ENCODE data around the gene LRRC74B.
"Not testable (repeated sequence)": the region's sequence is repeated elsewhere in the genome, so short reads cannot be mapped to it uniquely, and the experiment has no call there.

Gene LRRC74B

DNA sequence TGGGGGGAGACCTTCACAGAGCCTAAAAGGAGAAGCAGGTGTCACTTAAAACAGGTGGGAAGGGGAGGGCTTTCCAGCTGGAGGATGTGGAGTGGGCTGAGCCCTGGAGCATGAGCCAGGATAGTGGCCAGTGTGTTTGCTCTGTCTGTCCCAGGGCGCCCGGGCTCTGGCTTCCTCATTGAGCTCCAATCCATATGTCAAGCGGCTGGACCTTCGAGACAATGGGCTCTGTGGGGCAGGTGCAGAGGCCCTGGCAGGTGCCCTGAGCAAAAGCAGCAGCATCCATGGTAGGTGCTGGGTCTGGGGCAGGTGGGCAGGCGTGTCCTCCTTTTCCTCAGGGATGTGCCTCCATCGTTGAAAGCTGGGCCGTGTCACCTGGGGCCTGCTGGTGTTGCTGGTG is 2.0 kb downstream of the LRRC74B start:
- Histone ChIP-seq H3K4me2 (no peak overlapping the region), H3K4me3 (no peak overlapping the region), H3K9me3 (replicated peaks in 1 of 11) (no peaks in the 10 kb centered on the region), H3K4me1 (peaks cover 32 to 55% (median 42%) of the 10 kb centered on the region in 10 experiments), H3K36me3 (no peaks in the 10 kb centered on the region), H4K20me1 (peaks cover 0 to 7% (median 0%) of the 10 kb centered on the region in 11 experiments; a peak in 3 of 22 replicates), H3K27ac (no peak overlapping the region), H3K9ac (no peak overlapping the region), H3K27me3 (no peaks in the 10 kb centered on the region)
- TF ChIP-seq Cebpa-rat (IDR thresholded peaks at IDR 0.05), result no peak

DNA sequence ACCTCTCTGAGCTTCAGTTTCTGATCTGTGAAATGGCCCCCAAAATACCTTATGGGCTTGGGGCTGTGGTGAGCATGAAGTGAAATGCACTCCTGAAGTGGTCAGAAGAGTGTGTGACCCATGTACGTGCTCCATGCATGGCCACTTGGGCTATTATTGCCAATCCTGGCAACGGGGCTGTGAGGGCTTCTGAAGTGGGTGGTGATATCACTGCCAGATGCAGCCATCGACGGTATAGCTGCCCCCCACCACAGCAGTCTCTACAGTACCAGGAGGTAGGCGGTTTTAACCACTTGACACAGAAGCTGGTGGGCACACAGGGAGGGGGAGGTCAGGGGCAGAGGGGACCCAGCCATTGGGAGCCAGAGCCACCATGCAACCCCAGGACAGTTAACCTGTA is 2.7 kb downstream of the LRRC74B start:
- H3K9me3 ChIP-seq (replicated peaks in 1 of 11); H4K20me1 ChIP-seq; H3K27ac ChIP-seq; H3K4me2 ChIP-seq; H3K27me3 ChIP-seq; H3K9ac ChIP-seq; H3K36me3 ChIP-seq; H3K4me3 ChIP-seq: not testable (repeated sequence)
- peaks cover 26 to 55% (median 41%) of the 10 kb centered on the region in 10 experiments for H3K4me1 ChIP-seq

DNA sequence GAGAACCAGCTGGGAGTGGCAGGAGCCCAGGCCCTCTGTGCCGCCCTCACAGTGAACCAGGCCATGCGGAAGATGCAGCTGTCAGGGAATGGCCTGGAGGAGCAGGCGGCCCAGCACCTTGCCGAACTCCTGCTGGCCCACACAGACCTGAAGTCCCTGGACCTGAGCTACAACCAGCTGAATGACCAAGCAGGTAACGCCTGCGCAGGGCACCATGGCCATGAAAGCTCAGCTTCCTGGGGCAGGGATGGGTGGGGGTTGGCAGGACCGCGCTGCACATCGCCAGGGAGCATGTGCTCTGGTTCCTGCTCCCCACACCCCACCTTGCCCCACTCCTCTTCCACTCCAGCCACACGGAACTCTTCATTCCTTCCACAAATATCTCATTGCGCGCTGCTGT is 3.2 kb downstream of the LRRC74B start:
- peaks cover 20 to 54% (median 40%) of the 10 kb centered on the region in 10 experiments for H3K4me1 ChIP-seq
- not testable (repeated sequence) for H3K36me3 ChIP-seq; H3K9me3 ChIP-seq (replicated peaks in 1 of 11); H3K9ac ChIP-seq; H3K4me2 ChIP-seq; H3K27me3 ChIP-seq; H3K4me3 ChIP-seq; H4K20me1 ChIP-seq; H3K27ac ChIP-seq

DNA sequence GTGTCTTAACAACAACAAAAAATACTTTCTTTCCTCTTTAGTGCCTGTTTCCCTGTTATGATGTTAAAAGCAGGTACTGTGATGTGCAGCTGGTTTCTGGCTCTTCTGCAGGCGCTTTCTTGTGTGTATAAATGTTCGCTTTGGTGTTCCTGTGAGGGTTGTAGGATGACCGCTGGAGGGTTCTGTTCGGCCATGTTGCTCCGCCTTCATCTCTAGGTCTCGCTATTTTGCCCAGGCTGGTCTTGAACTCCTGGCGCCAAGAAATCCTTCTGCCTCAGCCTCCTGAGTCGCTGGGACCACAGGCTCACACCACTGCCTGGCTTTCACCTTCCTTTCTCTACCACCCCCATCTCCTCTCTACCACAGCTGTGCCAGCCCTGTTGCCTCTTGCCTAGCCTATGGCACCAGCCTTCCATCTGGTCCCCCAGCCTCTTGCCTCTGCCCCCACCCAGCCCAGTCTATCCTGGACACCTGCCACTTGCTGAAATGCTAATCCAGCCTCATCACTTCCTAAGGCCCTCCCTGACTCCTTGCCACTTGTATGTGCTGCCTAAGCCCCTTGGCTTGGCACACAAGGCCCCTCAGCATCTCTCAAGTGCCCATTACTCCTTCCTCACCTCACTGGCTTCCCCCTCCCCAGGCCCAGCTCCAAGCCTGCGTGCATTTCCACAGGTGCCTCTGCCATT is 5.5 kb downstream of the LRRC74B start:
- TF ChIP-seq Cebpa-rat (IDR thresholded peaks at IDR 0.05), result no peak
- H4K20me1 ChIP-seq, result 0 out of 22 replicates have a peak, but pooled peaks cover 0 to 2% (median 0%) of the 10 kb centered on the region in 11 experiments
- no peak overlapping the region for H3K4me3 ChIP-seq
- no peak overlapping the region for H3K9ac ChIP-seq
- H3K9me3 ChIP-seq (replicated peaks in 1 of 11), result no peaks in the 10 kb centered on the region
- peak overlapping the region in 8 of 11 experiments; percentile 17 to 46 (median 31); a peak in 12 of 22 replicates for H3K4me2 ChIP-seq
- H3K27ac ChIP-seq, result 0 out of 22 replicates have a peak overlapping the region, but pooled peaks of 1 of the 11 experiments have one; percentile 7
- no peaks in the 10 kb centered on the region for H3K36me3 ChIP-seq
- peaks cover 15 to 54% (median 41%) of the 10 kb centered on the region in 10 experiments for H3K4me1 ChIP-seq
- no peaks in the 10 kb centered on the region for H3K27me3 ChIP-seq

DNA sequence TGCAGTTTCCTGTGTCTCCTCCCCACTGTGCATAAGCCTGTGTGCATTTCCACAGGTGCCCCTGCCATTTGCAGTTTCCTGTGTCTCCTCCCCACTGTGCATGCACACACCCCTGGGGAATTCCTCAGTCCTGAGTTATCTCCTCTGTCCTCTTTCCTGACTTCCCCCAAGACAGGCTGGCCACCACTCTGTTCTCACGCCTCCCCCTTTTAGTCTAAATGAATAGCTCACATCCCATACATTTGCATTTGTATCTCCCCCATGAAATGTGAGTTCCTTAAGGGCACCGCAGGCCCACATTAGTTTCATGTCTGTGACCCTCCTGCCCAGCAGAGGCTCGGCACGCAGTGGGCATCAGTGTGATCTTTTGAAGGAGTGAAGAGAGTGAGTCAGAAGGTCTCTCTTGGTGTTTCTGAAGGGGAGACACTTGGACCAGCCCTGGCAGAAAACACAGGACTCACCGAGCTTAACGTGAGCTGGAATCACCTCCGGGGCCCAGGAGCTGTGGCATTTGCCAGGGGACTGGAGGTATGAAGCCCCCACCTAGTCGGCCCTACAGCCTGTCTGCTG is 6.2 kb downstream of the LRRC74B start:
- H3K4me1 ChIP-seq, result peaks cover 21 to 61% (median 47%) of the 10 kb centered on the region in 10 experiments
- H3K9ac ChIP-seq, result no peak overlapping the region
- no peak overlapping the region for H3K27ac ChIP-seq
- 0 out of 22 replicates have a peak, but pooled peaks cover 0 to 2% (median 0%) of the 10 kb centered on the region in 11 experiments for H4K20me1 ChIP-seq
- H3K27me3 ChIP-seq, result no peaks in the 10 kb centered on the region
- no peaks in the 10 kb centered on the region for H3K36me3 ChIP-seq
- TF ChIP-seq Cebpa-rat (IDR thresholded peaks at IDR 0.05), result no peak
- peak overlapping the region in 8 of 11 experiments; percentile 17 to 46 (median 31); a peak in 11 of 22 replicates for H3K4me2 ChIP-seq
- H3K9me3 ChIP-seq (replicated peaks in 1 of 11), result no peaks in the 10 kb centered on the region
- H3K4me3 ChIP-seq, result no peak overlapping the region

DNA sequence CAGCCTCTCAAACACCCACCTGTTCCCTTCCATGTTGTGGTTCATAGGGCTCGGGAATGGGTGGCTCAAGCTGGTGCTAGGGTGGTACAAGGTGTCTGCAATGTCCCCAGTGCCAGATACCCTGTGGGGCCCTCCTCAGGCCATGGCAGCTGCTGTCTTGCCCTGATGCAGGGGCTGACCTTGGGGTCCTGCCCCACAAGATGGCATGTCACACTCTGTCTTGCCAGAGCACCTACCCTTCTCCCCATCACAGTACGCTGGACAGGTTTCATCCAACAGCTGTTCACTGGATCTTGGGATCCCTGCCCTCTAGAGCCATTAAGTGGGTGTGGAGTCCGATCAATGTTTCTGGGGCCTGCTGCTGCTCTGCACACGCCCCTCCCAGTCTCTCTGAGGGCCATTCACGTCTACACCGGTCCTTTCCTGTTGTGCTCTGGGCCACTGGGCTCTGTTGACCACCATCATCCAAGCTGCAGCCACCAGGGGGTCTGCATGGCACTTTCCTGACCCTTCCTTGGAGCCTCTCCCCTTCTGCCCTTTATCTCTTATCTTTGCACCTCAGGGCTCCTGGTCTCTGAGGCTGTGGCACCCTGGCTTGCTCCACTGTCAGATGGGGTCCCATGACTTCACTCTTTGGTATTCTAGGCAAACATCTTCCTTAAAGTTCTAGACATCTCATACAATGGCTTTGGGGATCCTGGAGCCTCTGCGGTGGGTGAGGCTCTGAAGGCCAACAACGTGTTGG is 7.1 kb downstream of the LRRC74B start:
- no peaks in the 10 kb centered on the region for H3K36me3 ChIP-seq
- no peak overlapping the region for H3K4me2 ChIP-seq
- H3K4me1 ChIP-seq, result peaks cover 23 to 64% (median 50%) of the 10 kb centered on the region in 10 experiments
- no peaks in the 10 kb centered on the region for H3K9me3 ChIP-seq (replicated peaks in 1 of 11)
- H4K20me1 ChIP-seq, result 0 out of 22 replicates have a peak, but pooled peaks cover 0 to 2% (median 0%) of the 10 kb centered on the region in 11 experiments
- H3K4me3 ChIP-seq, result no peak overlapping the region
- TF ChIP-seq Cebpa-rat (IDR thresholded peaks at IDR 0.05), result no peak
- no peak overlapping the region for H3K27ac ChIP-seq
- H3K9ac ChIP-seq, result no peak overlapping the region
- H3K27me3 ChIP-seq, result no peaks in the 10 kb centered on the region

DNA sequence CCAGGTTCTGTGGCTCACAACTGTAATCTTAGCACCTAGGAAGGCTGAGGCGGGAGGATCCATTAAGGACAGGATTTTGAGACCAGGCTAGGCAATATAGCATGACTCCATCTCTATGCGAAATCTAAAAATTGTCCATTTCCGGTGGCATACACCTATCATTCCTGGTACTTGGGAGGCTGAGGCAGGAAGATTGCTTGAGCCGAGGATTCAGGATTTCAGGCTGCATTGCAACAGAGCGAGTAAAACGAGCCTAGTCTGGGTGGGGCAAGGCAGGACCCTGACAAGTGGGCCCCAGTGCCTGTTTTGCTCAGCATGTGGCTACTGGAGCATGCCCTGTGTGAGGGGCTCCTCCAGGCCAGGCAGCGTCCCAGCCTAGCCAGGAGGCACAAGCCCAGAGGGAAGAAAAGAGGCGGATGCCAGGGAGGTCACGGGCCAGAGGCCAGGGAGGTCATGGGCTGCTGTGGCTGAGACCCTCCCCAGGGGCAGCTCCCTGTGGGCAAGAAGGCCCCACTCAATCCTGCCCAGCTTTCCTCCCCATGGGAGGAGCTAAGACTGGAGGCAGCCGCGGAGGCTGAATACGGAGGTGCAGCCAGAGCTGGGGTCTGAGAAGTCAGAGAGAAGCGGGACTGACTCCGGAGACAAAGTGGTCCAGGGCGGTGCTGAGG is 8.4 kb downstream of the LRRC74B start:
- TF ChIP-seq Cebpa-rat (IDR thresholded peaks at IDR 0.05), result no peak
- H3K36me3 ChIP-seq, result no peaks in the 10 kb centered on the region
- H4K20me1 ChIP-seq, result 0 out of 22 replicates have a peak, but pooled peaks cover 0 to 2% (median 0%) of the 10 kb centered on the region in 11 experiments
- H3K9me3 ChIP-seq (replicated peaks in 1 of 11), result no peaks in the 10 kb centered on the region
- 0 out of 22 replicates have a peak overlapping the region, but pooled peaks of 1 of the 11 experiments have one; percentile 19 for H3K9ac ChIP-seq
- peaks cover 23 to 64% (median 50%) of the 10 kb centered on the region in 10 experiments for H3K4me1 ChIP-seq
- H3K4me2 ChIP-seq, result peak overlapping the region in 9 of 11 experiments; percentile 18 to 88 (median 79); a peak in 18 of 22 replicates
- H3K4me3 ChIP-seq, result no peak overlapping the region
- no peak overlapping the region for H3K27ac ChIP-seq
- no peaks in the 10 kb centered on the region for H3K27me3 ChIP-seq

DNA sequence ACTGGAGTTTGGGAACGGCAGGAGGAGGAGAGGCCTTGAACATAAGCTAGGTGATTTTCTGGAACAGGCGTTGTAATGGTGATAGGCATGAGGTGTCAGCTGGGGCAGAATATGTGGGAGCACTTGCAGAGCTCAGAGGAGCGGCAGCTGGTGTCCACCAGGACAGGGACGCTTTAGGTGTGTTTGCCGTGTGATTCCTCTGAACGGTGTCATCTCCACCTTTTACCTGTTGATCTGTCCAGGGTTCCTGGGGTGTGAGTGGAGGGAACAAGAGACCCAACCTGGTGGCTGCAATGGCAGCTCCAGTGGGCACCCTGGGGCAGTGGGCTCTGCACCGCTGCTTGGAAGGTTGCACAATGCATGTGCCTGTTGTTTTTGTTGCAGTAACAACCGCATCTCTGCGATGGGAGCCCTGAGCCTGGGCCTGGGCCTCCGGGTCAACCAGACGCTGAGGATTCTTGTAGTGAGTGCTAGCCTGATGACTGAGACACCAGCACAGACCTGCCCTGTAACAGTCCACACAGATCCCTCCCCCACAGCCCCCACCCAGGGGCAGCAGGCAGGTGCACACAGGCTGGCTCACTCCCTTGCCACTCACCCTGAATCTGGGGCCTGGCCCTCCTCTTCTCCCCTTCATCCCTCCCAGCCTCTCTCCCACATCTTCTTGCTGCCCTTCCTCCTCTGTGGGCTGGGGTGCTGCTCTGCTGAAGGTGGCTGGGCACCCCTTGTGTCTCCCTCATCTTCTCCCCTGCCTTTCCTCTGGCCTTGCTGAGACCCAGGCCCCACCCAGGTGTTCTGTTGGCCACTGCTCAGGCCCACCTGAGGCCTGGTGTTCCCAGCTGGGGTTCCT is 9.2 kb downstream of the LRRC74B start:
- H3K9ac ChIP-seq, result peak overlapping the region in 1 of 11 experiments; percentile 26; a peak in 1 of 22 replicates
- H3K27me3 ChIP-seq, result no peaks in the 10 kb centered on the region
- H3K4me3 ChIP-seq, result peak overlapping the region in 1 of 10 experiments; percentile 30; a peak in 1 of 20 replicates
- peaks cover 23 to 61% (median 50%) of the 10 kb centered on the region in 10 experiments for H3K4me1 ChIP-seq
- 0 out of 22 replicates have a peak, but pooled peaks cover 0 to 2% (median 0%) of the 10 kb centered on the region in 11 experiments for H4K20me1 ChIP-seq
- H3K36me3 ChIP-seq, result no peaks in the 10 kb centered on the region
- H3K9me3 ChIP-seq (replicated peaks in 1 of 11), result no peaks in the 10 kb centered on the region
- TF ChIP-seq Cebpa-rat (IDR thresholded peaks at IDR 0.05), result 0 out of 22 replicates have a peak, but pooled peaks of 1 of the 11 experiments have one; percentile 6
- H3K27ac ChIP-seq, result no peak overlapping the region
- peak overlapping the region; percentile 70 to 88 (median 80) for H3K4me2 ChIP-seq
